HG03139 (cell line): Measurements from ENCODE around the gene WDR18.
"Not testable (repeated sequence)": the region's sequence is repeated elsewhere in the genome, so short reads cannot be mapped to it uniquely, and the experiment has no call there.

Source experiments
- ATAC-seq: cut with Tn5 transposase; IDR thresholded peaks from one replicate; pipeline ENCODE4 v1.9.1; 2021; ENCODE audit not compliant: unreplicated experiment

WDR18 gene

DNA sequence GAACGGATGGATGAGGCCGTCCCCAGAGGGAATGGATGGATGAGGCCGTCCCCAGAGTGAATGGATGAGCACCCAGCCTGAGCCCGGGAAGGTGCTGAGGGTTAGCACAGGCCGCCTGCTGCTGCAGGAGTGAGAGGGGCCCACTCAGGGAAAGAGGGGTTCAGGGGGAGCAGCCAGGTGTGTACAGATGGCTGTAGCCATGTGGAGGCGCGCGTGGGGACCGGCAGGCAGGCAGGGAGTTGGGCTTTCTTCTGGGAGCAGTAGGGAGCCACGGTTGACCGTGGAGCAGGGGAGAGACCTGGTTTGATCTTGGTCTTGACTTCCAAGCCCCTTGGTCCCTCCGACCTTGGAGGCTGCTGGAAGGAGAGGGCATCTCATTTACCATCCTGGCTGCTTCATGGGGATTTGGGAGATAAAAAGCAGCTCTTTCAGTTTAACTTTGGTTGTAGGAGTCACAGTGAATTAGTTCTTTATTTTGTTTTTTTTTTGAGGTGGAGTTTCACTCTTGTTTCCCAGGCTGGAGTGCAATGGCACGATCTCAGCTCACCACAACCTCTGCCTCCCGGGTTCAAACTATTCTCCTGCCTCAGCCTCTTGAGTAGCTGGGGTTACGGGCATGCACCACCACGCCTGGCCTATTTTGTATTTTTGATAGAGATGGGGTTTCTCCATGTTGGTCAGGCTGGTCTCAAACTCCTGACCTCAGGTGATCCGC, 33.6 kb upstream of the WDR18 start:
- ATAC-seq: no peak

DNA sequence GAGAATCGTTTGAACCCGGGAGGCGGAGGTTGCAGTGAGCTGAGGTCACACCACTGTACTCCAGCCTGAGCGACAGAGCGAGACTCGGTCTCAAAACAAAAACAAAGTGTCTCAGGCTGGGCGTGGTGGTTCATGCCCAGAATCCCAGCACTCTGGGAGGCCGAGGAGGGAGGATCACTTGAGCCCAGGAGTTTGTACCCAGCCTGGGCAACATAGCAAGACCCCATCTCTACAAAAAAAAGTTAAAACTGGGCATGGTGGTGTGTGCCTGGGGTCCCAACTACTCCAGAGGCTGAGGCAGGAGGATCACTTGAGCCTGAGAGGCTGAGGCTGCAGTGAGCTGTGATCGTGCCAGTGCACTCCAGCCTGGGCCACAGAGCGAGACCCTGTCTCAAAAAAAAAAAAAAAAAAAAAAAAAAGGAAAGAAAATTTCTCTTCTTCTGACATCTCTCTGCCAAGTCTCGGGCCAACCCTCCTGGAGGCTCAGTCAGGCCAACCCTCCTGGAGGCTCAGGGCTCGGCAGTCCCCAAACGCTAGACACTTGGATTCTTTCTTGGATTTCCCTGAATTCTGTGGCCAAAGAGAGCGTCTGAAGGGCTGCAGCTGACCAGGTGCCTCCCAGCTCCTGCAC, 32.0 kb upstream of the WDR18 start:
- no peak for ATAC-seq

DNA sequence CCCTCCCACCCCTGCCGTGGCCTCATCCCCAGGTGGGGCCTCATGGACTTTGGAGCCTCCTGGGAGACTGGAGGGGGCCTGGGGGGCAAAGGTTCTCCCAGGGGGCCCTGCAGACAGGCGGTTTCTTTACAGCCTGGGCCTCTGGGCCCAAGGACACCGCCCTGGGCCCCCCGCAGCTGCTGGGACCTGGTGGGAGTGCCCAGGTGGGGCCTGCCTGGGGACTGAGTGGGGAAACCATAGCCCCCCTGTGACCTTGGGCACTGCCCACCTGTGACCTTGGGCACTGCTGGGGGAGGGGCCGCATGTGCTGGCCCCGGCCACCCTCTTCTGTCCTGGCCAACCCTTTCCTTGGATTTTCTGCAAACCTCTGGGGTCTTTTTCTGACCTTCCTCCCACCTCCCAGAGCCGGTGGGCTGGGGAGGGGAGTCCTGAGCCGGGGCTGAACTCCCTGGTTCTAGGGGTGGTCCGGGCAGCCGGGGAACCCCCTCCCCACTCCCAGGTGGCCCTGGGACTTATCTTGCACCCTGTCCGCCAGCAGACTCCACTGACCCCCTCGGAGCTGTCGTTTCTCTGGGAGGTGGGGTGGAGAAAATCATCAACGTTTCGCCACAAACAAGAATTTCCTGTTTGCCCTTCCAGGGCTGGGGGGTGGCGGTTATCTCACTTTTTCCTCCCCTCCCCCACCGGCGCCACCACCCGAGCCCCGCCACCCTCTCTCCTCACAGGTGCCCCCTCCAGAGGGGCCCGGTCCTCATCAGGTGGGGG, 31.3 kb upstream of the WDR18 start:
- ATAC-seq: no peak

DNA sequence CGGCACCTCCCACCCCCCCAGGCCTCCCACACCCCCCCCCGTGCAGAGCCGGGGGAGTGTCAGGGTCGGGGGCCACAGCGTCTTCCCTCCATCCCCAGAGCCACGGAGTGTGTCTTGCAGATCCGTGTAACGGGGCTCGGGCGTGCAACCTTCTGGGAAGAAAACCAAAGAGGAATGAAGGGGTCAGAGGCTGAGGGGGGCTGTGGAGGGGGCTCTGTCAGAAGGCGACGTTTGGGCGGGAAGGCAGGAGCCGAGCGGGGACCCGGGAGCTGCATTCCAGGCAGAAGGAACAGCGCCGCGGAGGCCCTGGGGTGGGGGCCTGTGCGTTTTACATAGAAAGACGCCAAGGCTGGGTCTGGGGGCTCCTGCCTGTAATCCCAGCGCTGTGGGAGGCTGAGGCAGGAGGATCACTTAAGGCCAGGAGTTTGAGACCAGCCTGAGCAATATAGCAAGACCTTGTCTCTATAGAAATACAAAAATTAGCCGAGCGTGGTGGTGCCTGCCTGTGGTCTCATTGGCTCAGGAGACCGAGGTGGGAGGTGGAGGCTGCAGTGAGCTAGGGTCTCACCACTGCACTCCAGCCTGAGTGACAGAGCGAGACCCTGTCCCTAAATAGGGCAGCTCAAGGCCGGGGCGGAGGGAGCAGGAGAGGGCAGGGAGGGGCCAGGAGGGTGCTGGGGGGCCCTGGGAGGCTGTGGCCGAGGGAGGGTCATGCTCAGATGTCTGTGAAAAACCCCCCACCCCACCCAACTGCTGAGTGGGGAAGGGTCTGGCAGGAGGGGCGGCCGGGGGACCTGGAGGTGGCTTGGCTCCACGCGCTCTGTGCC, 30.5 kb upstream of the WDR18 start:
- ATAC-seq: no peak

DNA sequence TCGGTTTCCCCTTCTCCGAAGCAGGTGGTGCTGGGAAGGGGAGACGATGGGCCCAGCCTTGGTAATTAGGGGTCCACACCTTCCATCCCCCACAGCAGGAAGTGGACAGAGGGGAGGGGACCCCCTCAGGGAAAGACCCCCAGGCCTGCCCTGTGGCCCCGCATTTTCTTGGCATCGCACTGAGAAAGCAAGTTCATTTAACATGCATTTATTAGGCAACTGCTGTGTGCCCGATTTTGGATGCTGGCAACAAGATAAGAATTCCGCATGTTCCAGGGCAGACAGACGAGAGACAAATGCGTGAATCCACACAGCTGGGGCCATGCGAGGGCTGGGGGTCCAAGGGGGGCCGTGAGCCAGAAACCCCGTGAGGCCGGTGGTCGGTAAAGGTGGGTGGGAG, 29.9 kb upstream of the WDR18 start:
- ATAC-seq: no peak

DNA sequence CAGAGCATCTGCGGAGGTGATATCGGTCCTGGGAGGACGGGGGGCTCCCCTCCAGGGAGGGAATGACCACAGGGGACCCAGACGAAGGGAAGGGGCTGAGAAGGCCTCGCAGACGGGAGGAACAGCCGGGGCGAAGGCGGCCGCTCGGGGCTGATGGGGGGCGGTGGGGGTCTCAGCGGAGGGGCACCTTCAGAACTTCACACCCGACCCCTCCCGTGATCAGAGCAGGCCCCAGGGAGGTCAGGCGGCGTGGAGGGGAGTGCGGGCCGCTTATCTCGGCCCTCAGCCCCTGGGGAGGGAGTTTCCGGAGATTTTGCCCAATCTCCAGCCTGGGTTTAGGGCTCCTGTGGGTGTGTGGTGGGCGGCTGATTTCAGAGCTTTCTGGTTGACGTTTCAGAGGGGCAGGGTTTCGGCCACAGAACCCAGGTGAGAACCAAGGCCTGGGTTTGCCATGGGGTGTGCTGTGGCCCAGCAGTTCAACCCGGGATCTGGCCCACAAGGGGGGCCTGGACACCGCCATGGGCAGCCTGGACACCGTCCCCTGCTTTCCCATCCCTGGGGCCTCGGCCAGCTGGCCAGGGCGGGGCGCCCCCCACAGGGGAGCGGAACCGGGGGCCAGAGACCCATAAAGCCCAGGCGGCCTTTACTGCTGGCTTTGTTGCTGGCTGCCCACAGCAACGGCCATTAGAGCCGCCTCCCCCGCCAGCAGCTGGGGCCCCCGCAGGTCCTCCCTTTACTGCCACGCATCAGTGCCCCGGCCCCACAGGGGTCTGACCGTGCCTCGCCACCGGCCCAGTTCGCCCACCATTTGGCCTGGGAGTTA, 29.3 kb upstream of the WDR18 start:
- ATAC-seq: no peak

DNA sequence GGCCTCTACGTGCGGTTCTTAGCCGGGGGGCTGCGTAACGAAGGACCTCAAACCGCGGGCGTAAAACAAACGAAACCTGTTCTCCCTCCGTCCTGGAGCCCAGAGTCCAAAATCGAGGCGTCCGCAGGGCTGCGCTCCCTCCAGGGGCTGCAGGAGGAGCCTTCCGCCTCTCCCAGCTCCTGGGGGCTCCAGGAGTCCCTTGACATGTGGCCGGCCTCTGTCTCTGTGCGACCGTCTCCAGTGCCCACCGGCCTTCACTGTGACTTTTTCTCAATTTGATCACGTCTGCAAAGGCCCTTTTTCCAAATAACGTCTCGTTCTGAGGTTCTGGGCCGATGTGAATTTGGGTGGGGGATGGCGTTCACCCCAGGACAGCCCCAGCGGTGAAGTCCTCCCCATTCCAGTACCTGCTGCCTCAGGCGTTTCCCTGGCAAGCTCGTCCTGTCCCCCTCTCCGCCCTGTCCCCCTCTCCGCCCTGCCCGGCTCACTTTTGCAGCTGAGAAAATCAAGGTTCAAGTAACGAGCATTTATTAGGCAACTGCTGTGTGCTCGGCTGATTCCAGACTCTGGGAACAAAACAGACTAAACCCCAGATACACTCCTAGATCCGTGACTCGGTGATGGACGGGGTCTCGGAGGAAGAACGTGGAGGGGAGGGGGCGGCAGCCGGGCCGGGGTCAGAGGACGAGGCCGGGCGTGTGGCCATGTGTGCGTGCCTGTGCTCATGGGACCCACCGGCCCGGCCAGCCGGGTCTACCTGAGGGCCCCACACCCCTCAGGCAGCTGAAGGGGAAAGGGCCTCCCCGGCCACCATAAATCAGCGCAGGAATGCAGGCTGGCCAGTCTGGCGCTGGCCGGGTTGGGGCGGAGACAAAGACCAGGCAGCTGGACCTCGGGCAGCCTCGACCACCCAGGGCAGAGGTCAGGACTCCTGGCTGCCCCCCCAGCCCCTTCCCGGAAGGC, 28.1 kb upstream of the WDR18 start:
- no peak for ATAC-seq

DNA sequence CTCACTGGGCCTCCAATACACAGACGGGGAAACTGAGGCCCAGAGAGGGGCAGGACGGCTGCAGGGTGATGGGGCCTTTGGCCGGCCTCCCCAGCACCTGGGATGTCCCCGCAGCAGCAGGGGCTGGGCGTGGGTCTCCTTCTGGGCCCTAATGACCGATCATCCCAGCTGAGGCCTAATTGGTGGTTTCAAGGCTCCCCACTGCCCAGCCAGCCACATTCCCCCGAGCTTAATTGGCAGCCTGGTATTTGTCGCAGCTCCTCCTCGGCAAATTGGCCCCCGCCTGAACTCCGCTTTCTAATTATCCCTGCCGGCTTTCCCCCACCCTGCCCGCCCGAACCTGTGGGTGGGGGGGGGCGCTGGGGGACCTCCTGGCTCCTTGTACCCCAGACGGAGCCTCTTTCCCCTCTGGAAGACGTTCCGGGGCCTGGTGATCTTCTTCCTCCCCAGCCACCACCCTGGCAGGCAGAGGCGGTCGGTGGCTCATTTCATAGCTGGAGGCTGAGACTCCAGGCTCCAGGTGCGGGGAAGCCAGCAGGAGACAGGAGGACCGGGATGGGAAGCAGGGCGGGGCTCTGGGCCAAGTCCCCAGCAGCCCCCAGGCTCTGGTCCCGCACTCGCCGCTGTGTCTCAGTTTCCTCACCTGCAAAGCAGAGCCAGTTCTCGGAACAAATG, 27.2 kb upstream of the WDR18 start:
- no peak for ATAC-seq

DNA sequence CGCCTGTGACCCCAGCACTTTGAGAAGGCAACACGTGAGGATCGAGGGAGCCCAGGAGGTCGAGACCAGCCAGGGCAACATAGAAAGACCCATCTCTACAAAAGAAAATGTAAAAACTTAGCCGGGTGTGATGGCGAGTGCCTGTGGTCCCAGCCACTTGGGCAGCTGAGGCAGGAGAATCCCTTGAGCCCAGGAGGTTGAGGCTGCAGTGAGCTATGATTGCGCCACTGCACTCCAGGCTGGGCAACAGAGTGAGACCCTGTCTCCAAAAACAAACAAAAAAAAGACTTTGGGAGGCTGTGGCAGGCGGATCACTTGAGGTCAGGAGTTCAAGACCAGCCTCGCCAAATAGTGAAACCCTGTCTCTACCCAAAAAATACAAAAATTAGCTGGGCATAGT, 26.6 kb upstream of the WDR18 start:
- ATAC-seq: not testable (repeated sequence)

DNA sequence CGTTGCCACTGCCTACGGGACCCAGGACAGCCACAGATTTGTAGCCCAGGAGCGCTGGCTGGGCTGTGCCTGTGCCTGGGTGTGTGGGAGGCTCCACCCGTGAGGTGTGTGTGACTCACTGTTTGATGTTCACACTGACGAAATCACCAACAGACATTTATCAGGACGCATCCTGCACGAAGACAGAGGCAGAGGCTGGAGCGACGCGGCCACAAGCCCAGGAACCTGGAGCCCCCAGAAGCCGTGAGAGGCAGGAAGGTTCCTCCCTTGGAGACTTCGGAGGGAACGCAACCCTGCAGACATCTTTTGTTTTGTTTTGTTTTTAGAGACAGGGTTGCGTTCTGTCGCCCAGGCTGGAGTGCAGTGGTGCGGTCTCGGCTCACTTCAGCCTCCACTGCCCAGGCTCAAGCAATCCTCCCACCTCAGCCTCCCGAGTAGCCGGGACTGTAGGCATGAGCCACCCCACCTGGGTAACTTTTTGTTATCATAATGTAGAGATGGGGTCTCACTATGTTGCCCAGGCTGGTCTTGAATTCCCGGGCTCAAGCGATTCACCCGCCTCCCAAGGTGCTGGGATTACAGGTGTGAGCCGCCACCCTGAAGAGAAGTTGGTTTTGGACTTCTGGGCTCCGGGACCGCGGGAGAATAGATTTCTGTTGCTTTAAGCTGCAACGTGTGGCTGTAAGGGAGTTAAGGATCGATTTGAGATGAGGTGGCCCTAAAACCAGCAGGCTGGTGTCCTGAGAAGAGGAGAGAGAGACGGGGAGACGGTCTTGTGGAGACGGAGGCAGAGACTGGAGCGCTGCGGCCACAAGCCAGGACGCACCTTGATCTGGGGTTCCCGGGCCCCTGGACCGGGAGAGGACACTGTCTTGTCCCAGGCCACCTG, 24.9 kb upstream of the WDR18 start:
- no peak for ATAC-seq

DNA sequence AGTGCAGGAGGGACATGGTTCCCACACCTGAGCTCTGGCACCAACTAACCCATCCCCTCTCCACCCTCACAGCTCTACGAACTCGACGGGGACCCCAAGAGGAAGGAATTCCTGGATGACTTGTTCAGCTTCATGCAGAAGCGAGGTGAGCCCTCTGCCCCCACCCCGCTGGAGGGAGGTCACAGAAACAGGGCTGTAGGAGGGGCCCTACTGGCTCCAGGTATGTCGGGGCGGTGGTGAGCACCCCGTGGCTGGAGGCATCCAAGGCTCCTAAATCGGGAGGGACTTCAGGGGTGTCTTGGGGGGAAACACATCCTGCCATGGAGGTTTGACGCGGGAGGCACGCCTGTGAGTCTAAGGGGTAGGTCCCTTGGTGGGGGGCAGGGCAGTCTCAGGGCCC, 24.1 kb upstream of the WDR18 start:
- no peak for ATAC-seq

DNA sequence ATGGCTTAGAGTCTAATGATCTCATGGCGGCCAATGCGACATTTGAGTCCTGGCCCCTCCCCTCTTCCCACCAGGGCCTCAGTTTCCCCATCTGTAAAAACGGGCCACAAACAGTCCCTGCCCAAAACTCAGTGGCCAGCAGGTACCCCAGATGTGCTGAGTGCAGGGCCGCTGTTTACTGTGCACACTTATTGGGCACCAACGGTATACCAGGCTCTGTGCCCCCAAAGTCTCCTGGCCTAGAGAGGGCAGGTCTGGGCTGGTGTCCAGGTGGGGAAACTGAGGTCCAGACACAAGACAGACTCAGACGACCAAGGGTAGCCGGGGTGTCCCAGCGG, 23.6 kb upstream of the WDR18 start:
- no peak for ATAC-seq

DNA sequence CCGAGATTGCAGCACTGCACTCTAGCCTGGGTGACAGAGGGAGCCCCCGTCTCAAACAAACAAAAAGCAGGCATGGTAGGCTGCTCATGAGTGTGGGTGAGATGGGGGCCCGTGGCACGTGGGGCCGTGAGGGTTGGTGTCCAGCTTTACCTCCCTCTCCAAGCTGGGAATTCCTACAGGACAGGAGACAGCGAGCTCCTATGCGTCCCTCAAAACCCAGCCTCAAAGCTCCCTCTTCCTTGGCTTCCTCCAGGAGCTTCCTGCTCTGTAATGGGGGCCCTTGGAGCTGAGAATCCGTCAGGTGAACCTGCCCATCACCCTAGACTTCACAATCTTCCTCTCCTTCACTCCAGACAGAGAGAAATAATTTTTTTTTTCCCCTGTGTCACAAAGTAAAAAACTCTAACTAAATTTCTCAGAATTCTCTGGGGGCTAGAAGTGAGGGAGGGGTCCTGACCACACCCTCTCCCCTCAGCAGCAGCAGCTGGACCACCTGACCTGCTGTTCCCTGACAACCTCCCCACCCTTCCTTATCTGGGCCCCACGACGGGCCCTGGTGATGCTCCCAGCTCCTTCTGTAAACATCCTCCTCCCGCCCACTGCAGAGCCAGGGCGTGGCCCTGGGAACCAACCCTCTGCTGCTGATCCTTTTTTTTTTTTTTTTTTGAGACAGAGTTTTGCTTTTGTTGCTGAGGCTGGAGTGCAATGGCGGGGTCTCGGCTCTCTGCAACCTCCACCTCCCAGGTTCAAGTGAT, 22.1 kb upstream of the WDR18 start:
- no peak for ATAC-seq

DNA sequence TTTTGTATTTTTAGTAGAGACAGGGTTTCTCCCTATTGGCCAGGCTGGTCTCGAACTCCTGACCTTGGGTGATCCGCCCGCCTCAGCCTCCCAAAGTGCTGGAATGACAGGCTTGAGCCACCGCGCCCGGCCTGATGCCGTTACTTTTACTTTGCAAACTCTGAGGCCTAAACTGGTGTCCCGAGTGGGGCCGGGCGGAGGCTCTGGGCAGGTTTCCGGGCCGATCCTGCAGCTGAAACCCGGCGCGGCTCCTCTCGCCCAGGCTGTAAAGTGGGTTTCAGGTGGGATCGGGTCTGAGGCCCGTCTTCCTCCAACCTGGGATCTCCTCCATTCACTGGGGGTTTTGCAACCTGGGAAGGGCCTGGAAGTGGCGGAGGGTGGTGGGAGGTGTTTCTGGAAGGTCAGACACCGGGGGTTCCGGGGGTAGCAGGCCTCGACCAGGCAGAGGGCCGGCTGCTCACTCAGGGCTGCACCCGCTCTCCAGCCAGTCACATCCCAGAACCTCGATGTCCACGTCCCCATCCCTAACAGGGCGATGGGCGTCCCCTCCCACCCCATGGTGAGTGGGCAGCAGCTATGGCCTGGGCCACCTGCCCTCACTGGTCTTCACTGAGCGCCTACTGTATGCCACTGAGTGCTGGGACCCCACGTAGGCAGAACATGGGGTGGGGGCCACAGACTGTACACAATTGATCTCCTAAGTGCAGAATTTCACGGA, 21.3 kb upstream of the WDR18 start:
- ATAC-seq: no peak

DNA sequence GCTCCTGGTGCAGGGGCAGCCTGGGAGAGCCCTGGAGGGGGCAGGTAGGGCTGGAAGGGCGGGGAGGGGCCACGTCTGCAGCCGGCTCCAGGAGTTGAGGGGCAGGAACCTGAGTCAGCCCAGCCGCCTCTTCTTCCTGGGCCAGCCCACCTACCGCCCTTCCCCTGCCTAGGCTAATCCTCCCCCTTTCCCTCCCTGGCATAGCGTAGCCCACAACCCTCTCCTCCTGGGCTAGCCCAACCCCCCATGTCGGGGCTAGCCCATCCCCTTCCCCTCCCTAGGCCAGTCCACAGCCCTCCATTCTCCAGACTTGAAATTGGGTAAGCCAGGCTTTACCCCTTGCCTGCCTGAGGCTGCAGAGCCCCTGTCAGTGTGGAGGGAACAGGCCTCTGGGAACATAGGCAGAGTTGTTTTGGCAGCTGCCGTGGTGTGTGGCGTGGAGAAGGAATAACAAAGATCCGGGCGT, 20.6 kb upstream of the WDR18 start:
- no peak for ATAC-seq

DNA sequence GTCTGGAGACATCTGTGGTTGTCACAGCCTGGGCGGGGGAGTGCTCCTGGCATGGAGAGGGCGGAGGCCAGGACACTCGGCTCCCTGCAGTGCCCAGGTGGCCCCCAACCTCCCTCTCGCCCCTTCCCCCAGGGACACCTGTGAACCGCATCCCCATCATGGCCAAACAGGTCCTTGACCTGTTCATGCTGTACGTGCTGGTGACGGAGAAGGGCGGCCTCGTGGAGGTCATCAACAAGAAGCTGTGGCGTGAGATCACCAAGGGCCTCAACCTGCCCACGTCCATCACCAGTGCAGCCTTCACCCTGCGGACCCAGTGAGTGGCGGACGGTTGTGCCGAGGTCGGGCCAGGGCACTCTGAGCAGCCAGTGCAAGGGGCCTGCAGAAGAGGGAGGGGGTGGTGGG, 20.0 kb upstream of the WDR18 start:
- no peak for ATAC-seq
